Choroid plexus epithelial cell (primary cell): ENCODE measurements around the gene C1QTNF2.
"Not testable (repeated sequence)": the region's sequence is repeated elsewhere in the genome, so short reads cannot be mapped to it uniquely, and the experiment has no call there.

Experiments used
- DNase-seq: peaks from one replicate; pipeline ENCODE4 v3.0.0-alpha.2; 2010; ENCODE audit warnings: low read depth
- H3K4me3 ChIP-seq: 2 replicates; pipeline ENCODE4 v1.5.1; 2011; ENCODE audit warnings: low read depth, mild to moderate bottlenecking, control low read depth, low read length, moderate library complexity
- TF ChIP-seq, protein P1 (sequence below): conservative IDR thresholded peaks from 2 replicates; pipeline ENCODE4 v1.5.1; 2011; ENCODE audit warnings: low read depth, mild to moderate bottlenecking, control low read depth, inconsistent platforms, low read length, moderate library complexity

The C1QTNF2 gene

DNA sequence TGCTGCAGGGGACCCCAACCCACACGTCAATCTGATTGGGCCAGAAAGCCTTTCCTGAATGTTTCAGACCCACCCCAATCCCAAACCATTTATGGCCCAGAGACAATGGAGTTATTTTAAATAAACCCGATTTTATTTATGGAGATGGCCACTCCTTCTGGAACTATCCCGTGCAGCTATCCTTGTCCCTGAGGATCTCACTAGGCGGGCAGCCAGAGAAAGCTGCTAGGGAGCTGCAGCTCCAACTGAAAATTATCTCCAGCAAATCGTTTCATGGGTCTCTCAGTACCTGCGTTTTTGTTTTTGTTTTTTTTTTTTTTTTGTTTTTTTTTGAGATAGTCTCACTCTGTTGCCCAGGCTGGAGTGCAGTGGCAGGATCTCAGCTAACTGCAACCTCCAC is 23.0 kb downstream of the C1QTNF2 start:
- H3K4me3 ChIP-seq, result no peak overlapping the region
- TF ChIP-seq, protein P1, sequence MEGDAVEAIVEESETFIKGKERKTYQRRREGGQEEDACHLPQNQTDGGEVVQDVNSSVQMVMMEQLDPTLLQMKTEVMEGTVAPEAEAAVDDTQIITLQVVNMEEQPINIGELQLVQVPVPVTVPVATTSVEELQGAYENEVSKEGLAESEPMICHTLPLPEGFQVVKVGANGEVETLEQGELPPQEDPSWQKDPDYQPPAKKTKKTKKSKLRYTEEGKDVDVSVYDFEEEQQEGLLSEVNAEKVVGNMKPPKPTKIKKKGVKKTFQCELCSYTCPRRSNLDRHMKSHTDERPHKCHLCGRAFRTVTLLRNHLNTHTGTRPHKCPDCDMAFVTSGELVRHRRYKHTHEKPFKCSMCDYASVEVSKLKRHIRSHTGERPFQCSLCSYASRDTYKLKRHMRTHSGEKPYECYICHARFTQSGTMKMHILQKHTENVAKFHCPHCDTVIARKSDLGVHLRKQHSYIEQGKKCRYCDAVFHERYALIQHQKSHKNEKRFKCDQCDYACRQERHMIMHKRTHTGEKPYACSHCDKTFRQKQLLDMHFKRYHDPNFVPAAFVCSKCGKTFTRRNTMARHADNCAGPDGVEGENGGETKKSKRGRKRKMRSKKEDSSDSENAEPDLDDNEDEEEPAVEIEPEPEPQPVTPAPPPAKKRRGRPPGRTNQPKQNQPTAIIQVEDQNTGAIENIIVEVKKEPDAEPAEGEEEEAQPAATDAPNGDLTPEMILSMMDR, result no peak
- no peak for DNase-seq

DNA sequence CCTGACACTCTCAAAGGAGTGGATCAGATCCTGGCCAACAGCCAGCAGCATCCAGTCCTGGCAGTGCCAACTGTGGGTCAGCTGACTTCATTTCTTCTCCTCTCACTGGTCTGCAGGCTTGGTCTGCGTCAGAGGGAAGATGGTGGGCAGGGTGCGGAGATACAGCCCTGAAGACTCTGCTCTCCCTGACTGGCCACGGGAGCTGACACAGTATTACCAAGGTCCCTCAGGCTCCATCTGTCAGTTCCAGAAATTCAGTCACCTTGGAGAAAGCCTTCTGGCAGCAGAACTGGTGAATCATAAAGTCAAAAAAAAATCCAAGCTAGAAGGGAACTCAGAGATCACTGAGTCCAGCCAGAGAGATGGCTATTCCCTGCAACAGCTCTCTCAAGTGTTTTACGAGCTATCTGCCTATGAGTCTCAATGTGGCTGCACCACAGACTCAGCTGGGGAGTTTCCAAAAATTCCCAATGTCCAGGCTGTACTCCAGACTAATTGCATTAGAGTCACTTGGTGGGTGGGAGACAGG is 27.9 kb downstream of the C1QTNF2 start:
- H3K4me3 ChIP-seq, result no peak overlapping the region
- TF ChIP-seq, protein P1, result no peak
- peak; percentile 50 for DNase-seq

DNA sequence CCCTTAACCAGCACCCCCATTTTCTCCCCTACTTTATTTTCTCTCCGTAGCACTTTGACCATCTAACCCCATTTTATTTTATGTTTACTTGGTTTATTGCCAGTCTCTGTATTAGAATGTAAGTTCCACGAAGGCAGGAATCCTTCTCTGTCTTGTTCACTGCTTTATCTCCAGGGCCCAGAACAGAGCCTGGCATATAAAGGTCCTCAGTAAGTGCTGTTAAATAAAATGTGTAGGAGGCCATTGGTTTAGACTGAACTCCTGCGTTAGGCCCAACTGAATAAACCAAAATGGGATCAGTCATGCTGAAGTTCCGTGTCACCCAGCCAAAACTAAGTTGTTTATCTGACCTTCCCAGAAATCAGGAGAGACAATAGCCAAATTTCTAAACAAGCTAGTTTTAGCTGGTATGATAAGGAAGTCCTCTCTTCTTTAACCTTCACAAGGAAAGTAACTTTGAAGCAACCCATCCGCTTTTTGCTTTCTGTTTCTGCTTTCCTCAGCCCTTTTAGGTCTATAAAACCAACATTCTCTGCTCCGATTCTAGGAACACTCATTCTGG is 29.0 kb downstream of the C1QTNF2 start:
- DNase-seq, result no peak
- TF ChIP-seq, protein P1, result no peak
- H3K4me3 ChIP-seq, result no peak overlapping the region

DNA sequence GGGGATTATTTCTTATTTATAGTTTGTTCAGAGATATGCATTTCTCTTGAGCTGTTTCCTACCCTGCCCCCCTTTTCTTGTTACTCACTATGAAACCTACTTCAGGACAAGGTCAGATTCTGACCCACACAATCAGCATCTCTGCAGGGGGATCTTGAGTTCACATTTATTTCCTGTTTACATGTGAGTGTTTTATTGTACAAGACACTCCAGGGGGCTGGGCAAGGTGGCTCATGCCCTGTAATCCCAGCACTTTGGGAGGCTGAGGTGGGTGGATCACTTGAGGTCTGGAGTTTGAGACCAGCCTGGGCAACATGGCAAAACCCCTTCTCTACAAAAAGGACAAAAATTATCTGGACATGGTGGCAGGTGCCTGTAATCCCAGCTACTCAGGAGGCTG is 29.9 kb downstream of the C1QTNF2 start:
- not testable (repeated sequence) for DNase-seq, H3K4me3 ChIP-seq

DNA sequence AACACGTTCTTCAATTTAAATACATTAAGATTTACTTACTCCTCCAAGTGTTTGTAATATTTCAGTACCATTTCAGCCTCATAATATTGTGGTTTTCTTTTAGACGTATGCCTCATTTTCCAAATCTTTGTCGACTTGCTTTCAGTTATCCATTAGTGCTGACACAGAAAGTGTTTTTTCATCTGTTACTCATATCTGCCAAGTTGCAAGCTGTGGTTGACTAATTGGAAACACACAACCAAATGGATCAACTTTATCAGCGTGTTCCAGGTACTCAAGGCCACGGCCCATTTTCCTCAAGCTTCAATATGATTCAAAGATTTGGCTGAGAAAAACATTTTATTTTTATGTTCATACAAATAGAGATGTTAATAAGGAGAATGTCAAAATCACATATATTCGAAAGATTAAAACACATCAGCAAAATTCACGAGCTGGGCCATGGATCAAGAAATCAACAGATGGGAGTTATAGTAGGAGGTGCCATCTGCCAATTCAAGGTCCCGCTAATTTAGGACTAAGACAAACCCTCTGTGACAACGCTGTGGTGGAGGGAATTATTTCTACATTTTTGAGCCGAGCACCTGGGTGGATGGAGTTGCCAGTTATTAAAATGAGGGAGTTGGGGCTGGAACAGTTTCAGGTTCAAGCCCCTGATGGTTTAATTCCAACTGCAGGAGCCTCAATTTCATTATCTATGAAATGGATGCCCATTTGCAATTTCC is 30.9 kb downstream of the C1QTNF2 start:
- no peak overlapping the region for H3K4me3 ChIP-seq
- TF ChIP-seq, protein P1, result no peak
- no peak for DNase-seq

DNA sequence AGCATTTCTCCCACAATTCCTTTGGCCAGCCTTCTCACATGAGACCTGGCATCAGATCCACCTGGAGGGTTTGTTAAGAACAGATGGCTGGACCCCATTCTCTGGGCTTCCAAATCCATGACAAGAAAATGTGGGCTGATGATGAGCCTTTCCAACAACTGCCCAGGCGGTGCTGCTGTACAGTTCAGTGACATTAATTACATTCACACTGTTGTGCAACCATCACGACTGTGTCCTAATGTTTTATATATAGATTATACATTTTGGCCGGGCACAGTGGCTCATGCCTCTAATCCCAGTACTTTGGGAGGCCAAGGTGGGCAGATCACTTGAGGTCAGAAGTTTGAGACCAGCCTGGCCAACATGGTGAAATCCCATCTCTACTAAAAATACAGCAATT is 35.7 kb downstream of the C1QTNF2 start:
- H3K4me3 ChIP-seq, DNase-seq: not testable (repeated sequence)

DNA sequence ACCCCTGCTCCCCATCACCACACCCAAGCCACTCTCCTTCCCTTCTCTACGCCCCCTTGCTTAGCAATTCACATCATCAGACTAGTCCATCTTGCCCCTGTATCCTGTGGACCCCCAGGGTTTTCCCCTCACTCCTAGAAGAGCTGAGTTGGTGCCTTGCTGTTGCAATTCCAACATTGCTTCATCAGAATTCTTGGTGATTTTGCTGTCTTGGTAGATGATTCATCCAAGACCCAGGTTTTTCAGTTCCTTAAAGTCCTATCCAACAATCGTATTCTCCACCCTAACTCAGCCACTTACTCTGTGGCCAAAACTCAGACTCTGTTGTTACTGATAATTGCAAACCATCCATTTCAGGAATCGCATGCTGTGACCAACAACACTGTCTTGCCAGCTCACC is 36.7 kb downstream of the C1QTNF2 start:
- DNase-seq, result peak; percentile 81
- H3K4me3 ChIP-seq, result no peak overlapping the region

DNA sequence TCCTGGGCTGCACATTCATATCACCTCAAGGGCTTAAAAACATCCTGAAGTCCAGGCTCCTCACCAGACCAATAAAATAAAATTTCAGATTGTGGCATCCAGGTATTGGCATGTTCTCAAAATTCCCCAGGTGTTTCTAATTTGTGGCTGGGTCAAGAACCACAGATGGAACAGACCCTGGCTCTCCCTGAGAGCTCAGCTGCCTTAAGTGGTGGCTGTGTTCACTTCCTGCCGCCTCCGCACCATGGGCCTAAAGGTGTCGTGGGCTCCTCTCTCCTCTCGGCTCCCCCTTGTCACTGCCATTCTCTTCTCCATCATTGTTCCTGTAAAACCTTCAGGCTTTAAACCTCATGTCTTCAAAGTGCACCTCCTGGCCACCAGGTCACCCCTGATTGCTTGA is 40.2 kb downstream of the C1QTNF2 start:
- TF ChIP-seq, protein P1, result no peak
- no peak overlapping the region for H3K4me3 ChIP-seq
- no peak for DNase-seq

More for the DNA sequence above, 36.7 kb downstream of the C1QTNF2 start:
- TF ChIP-seq, protein P1, result no peak
